ENCODE data around the gene DNASE2.

DNASE2 gene

DNA sequence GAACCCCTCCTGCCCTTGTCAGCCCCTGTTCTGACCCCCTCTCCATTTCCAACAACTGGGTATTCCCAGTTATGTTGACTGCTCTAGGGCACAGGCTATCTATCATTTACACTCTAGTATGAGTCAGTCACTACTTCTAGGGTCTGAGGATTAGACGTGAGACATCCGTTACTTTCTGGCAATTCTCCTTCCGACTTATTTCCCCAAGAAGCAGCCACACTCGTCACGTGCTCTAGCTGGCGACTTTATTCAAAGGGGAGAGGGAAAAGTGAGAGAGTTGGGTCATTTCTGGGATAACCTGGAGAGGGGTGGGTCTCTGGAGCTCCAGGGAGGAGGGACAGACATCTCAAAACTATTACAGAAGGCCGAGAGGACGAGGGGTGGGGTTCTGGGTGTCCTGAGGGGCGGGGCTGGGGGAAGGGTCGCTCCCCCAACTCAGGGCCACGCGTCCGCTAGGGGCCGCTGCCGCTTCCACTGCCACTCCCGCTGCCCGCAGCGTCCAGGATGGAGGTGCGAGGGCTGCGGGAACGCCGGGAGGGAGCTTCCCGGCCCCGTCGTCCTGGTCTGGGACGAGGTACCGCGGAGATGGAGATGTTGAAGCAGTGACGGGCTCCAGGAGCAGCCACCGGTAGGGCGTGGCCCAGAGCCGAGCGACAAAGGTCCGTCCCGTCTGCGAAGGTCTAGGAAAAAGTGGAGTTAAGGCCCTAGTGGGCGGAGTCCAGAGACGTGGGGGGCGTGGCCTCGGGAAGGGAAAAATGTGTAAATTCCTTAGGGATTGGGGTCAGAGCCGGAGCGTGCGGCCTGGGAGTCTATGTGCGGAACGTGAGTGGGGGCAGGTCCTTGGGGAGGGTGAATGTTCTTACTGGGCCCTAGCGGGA, 55.8 kb downstream of the DNASE2 start:
- Histone ChIP-seq H3K9me3 (ENCODE audit: control insufficient read depth, low read length) (no peaks in the 10 kb centered on the region), H3K36me3 (ENCODE audit: control insufficient read depth, insufficient read depth, low read length) (no peaks in the 10 kb centered on the region), H3K27ac (ENCODE audit: low read depth, low read length, severe bottlenecking) (no peak overlapping the region), H3K4me3 (ENCODE audit: extremely low read depth, insufficient read depth, low read length, poor library complexity, severe bottlenecking) (peak overlapping the region; percentile 21), H3K4me1 (ENCODE audit: control insufficient read depth, insufficient read depth, low read length, poor library complexity, severe bottlenecking) (no peaks in the 10 kb centered on the region)
- 5 to 8% methylated on average over 31 to 36 of the region's 46 CpGs for WGBS, 2 experiments (ENCODE audit: insufficient coverage in 2 of 2)

All from mesodermal cell (in vitro differentiated cells).